ENCODE data around the gene PNPLA3.
A peak's percentile ranks its signal among the peaks of the same experiment; 100 is the strongest.
"Not testable (repeated sequence)": the region's sequence is repeated elsewhere in the genome, so short reads cannot be mapped to it uniquely, and the experiment has no call there.

The PNPLA3 gene

DNA sequence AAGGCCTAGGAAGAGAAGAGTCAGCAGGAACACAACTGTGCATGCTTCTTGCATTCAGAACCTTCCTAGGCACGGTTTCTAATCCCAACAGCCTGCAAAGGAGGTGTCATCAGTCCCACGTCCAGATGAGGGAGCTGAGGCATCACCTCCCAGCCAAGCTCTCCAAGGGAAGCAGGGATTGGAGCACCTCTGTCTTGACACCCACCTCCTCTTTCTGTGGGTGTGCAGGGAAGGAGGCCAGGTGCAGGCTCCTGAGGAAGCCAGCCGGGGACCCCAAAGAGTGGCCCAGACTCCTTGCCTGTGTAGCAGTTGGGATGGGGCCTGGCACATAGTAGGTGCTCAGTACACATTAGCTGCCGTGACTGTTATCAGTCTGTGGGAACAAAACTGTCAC is 33.7 kb upstream of the PNPLA3 start:
- DNase-seq: no peak

DNA sequence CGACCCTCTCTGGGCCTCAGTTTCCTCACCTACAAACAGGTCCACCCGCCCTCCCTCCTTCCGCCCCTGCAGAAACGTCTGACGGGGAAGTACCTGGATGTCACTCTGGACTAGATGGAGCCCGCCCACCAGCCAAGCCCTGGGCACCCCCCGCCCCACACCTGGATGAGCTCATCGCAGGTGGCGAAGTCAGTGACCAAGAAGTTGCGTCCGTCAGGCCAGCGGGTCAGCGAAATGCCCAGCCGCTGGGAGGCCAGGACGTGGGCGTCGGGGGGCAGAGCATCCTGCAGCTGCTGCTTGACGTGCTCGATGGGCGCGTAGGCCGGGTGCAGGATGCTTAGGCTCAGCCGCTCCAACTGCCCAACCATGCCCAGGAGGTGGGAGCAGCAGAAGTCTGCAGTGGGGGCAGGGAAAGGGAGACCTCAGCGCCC is 32.7 kb upstream of the PNPLA3 start:
- DNase-seq: no peak

DNA sequence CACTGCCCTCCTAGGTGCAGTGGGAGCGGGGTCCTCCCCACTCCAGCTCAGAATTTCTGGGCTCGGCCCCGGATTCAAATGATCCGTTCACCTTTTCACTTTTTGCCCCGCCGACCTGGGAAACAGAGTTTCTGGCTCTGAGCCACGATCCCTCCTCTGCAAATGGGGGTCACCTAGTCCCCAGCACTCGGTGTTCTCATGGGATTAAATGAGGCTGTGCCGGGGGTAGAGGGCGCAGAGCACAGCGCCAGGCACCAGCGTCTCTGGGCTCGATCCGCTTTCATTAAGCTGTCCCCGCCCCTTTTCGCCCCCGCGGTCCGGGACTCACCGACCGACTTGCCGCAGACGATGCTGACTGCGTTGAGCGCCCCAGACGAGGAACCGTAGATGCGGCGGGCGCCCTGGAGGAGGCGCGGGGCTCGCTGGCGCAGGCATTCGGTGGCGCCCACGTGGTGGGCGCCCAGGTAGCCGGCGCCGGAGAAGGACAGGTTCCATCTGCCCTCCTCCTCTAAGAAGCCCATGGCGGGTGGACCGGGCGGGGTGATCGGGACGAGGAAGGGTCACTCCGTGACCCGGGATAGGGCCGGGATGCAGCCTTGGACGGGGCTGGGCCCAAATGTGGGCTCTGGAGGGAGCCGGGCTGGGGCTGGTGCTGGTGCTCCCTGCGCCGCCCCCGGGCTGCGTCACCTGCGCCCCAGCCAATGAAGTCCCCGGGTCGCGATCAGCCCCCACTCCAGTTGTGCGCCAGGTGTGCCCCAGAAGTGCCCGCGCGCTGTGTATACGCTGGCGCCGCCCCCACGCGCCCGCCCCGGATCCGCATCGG is 32.0 kb upstream of the PNPLA3 start, which contains the start of gene PNPLA5:
PNPLA5 (minus strand) TSS at position 654 of the 823 bp plus-strand sequence; CDS start at position 521, 133 bp downstream.
- peak; percentile 19 to 29 for DNase-seq

DNA sequence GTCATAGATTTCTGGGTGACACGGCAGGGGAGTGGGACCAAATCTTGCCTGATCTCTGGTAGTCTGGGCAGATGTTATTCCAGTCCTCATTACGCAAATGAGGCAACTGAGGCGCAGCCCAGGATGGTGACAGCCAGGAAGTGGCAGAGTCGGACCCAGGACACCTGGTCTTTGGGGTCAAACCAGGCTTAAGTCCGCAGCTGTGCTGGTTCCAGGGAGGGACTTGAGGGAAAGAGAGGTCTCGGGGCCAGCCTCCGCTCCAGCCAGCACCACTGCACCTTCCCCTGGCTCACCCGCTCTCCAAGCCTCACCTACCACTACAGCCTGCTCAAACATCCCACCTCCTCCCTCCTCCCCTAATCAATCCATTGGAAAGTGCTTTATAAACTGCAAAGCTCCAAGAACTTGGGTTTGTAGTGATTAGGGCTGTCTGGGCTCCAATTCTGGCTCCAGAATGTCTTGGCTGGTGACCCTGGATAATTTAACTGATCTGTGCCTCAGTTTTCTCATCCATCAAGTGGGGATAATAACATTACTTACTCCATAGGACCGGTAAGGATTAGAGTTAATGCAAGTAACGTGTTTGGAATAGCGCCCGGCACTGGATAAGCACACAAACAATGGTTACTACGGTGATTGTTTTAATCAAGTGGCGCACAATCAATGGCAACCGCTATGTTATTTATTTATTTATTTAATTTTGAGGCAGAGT is 31.3 kb upstream of the PNPLA3 start:
- no peak for DNase-seq

DNA sequence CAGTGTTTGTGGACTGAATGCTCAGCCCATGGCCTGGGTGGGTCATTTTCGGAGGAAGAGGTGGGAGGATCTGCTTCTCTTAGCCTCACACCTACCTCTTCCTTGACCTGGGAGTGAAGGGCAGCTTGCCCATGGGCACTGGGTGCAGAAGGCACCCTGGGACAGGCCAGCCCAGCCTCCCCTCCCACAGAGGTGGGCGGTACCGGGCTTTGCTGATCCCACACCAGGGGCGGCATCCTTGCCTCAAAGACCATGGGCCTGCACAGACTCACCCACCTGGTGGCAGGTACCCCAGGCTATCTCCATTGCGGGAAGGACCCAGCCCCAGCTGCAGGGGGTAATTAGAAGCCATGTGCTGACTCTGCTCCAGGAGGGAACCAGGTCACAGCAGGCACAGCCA is 30.3 kb upstream of the PNPLA3 start:
- DNase-seq: no peak

DNA sequence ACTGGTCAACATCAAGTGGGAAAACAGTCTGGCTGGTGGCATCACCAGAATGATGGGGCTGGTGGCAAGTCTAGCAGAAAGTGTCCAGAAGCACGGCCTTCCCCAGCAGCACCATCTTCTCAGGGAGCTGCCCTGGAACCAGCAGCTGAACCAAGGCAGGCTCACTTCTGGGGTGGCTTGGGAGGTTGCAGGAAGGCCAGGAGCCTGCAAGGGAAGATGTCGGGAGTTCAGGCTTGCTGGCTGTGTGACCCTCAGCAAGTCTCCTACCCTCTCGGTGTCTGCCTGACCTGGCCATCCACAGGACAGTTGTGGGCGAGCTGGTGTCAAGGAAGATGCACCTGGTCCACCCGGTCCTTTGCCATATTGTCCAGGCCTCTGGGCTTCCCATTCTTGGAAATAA is 29.5 kb upstream of the PNPLA3 start:
- DNase-seq: no peak

DNA sequence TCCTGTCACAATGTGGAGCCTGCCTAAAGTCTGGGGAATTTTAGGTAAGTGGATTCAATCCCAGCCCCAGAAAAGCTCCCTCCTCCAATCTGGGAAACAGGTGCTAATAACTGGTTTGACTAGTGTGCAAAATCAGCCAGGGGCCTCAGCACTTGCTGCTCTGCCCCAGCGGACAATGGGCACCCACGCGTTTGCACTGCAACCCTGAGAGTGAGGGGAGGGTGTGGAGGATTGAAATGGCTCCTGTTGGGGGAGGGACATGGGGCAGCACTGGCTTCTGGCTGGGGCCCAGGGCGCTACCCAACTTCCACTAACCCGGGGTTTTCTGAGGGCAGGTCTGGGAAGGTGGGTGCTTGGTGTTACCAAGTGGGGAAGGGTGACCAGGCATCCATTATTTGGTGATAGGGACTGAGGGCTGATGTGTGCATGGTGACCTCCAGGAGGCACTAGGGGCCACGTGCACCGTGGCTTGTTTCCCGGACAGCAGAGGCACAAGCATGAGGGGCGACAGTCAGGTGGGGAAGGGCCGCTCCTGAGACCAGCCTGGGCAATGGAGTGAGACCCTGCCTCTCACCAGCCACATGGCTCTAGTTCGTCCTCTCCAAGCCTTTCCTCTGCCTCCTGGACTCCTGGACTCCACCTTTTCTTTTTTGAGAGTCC is 27.5 kb upstream of the PNPLA3 start:
- no peak for DNase-seq

DNA sequence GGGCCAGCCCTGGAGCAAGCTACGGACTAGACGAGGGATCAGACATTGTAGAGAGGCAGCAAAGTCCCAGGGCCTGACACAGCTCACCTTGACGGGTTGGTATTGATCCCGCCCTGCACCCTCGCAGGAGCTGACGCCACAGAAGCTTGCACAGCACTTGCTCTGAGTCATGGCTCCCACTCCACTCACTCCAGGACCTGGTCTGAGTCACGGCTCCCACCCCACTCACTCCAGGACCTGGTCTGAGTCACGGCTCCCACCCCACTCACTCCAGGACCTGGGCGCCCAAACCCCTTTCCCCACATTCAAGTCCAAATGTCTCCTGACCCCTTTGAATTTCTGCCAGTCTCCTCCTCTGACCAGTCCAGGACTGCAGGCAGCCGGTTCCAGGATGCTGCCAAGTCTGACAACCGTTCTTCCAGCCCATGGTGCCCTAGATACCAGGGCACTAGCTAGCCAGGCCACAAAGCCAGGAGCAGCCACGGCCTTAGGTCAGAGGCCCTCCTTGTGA is 25.8 kb upstream of the PNPLA3 start:
- DNase-seq: peak in 1 of 2 donors; percentile 10

DNA sequence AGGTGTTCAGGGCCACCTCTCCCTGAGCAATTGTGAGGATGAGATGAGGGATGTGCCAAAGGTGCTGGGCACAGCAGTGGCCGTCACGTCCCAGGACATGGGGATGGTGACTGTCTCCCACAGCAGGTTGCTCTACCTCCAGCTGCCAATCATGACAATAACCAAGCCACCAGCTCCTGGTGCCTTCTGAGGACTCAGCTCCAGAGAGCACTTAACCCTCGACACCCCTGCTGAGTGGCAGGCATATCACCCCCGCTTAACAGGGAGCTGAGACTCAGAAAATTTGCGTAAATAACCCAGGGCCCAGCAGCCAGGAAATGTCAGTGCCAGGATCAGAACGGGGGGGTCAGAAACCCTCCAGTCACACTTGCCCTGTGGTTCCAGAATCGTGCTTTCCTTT is 23.4 kb upstream of the PNPLA3 start:
- DNase-seq: no peak

DNA sequence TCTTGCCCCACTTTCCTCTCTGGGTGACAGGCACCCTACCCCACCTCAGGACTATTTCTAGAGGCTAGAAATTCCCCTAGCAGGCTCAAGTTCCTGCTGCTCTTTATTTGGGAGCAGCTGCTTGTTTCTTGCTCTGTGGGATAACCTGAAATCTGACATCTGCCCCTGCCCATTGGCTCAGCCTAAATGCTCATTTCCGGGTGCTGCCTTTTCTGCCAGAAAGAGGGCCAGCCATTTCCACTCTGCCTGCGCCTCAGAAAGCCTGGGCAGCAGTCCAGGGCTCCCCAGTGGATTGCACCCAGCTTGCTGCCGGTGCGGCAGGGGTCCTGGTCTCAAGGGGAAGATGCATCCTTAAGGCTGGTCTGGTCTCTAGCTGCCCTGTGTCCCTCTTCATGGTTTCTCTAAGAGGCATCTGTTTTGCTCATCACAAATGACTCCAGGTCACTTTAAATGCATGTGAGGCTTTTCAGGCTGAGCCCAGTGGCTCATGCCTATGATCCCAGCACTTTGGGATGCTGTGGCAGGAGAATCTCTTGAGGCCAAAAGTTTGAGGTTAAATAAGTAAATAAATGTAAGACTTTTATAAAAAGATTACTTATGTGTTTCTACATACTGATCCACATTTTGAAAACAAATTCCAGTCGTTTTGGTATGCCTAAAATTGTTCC is 21.5 kb upstream of the PNPLA3 start:
- DNase-seq: no peak

DNA sequence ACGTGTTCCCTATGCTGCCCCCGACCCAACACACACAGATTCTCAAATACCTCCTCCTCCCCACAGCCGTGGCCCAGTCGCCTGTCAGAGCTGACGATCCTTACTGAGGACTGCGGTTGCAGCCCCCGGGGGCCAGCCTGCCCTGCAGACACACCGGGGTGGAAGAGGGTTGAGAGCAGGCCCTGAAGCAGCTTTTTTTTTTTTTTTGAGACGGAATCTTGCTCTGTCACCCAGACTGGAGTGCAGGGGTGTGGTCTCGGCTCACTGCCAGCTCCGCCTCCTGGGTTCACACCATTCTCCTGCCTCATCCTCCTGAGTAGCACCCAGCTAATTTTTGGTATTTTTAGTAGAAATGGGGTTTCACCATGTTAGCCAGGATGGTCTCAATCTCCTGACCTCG is 20.6 kb upstream of the PNPLA3 start:
- DNase-seq: not testable (repeated sequence)

DNA sequence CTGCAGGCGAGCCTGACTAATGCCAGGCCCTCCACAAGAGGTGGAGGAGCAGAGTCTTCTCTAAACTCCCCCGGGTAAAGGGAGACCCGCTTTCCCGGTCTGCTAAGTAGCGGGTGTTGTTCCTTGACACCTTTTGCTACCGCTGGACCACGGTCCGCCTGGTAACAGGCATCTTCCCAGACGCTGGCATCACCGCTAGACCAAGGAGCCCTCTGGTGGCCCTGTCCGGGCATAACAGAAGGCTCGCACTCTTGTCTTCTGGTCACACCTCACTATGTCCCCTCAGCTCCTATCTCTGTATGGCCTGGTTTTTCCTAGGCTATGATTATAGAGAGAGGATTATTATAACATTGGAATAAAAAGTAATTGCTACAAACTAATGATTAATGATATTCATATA is 19.2 kb upstream of the PNPLA3 start:
- peak in 1 of 2 donors; percentile 29 for DNase-seq

DNA sequence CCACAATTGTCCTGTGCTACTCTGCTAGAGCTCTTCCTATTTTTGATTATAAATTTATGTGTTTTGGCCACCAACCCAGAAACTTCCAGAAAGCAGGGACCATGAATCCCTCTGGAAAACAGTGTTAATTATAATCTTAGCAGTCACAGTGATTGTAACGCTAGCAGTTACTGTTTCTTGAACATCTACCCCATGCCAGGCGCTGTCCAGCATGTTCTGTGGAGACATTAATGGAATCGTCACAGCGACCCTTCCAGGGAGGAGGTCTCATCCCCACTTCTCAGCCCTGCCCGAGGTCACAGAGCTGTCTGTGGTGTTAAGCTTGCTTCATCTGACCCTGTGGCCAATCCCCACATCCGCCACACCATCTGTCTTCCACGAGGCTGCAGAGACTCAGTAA is 17.9 kb upstream of the PNPLA3 start:
- DNase-seq: no peak

DNA sequence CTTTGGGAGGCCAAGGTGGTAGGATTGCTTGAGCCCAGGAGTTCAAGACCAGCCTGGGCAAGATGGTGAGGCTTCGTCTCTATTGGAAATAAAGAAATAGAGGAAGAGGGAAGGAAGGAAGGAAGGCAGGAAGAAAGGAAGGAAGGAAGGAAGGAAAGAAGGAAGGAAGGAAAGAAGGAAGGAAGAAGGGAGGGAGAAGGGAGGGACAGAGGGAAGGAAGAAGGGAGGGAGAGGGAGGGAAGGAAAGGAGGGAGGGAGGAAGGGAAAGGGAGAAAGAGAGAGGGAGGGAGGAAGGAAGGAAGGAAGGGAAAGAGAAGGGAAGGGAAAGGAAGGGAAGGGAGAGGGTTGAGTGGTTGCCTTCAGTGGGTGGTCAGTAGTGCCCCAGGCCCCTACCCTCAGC is 13.9 kb upstream of the PNPLA3 start:
- DNase-seq: no peak

DNA sequence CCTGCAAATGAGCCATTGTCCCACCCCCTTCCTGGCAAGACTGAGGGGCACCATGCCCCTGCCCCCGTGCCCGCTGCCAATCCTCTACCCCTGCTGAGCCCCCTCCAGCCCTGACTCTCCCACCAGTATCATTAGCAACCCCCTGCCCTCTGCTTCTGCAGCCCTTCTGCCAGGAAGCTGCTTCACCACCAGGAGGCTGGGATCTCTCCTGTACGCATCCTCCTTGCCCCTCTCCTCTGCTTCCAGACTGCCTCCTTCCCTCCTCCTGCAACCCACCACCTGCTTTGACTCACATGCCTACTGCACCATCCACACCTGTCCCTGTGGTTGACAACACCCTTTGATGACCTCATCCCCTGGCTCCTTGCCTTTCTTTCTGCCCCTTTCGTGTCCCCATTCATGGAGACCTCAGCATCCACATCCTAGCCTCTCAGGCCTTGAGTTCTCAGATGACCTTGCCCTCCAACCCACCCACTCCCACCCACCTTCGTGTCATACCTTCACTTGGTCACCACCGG is 13.4 kb upstream of the PNPLA3 start:
- no peak for DNase-seq

DNA sequence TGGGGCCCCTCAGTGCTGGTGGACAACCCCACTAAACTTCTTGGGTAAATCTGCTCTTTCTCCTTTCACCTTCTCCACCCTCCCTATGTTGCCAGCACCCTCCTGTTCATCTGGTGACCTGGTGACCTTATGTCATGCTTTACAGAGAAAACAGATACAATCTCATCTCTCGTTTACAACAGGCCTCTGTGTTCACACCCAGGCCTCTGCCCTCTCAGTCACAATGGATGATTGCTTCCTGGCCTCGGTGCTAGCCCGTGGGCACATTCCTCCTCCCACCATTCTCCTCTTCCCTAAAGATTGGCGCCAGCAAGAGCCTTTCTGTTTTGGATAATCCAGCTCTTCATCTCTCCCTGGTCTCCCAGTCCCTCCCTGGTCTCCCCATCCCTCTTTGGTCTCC is 12.3 kb upstream of the PNPLA3 start:
- no peak for DNase-seq

DNA sequence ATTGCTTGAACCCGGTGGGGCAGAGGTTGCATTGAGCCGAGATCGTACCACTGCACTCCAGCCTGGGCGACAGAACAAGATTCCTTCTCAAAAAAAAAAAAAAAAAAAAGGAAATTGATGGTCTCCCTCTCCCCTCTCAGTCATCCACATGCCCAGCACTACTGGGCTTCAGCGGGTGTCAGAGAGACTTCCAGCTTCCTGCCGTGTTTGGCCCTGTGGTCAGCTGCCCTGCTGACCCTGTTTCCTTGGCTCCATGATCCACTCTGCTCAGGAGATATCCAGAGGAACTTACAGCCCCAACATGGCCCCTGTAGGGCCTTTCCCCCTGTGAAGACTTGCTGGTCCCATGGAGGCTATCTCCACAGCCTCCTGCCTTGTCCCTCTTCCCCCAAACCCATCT is 6.1 kb upstream of the PNPLA3 start:
- no peak for DNase-seq

DNA sequence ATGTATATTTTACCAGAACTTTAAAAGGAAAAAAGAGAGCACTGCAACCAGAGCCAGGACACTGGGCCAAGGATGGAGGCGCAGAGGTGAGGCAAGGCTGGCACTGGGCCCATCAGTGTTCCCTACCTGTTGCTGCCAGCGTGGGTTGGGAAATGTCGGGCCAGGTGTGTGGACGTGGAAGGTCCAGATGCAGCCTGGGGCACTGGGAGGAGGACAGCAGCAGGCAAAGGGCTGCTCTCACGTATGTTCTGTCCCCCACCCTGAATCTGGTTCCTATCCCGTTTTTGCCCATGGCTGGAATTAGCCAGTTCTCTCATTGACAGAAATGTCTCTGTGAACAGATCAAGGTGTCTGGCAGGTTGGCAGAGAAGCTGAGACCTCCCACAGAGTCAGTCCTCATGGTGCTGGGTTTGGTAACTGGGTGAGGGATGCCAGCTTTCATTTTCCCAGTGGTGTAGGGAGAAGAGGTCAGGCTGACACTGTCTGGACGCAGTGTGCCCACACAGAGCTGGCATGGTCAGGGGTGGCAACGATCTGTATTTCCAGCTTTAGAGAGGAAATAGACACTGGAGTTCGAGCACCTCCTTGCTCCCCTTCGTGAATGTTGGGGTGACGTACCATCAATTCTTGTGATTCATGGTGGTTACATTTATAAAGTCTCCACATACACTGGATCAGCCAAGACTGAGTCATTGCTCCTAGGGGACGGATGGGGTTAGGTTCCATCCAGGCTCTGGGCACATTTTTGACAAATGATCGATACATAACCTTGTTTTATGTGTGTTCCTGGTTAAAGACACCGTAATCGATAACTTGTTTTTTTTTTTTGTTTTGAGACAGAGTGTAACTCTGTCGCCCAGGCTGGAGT is 4.3 kb upstream of the PNPLA3 start:
- no peak for DNase-seq

DNA sequence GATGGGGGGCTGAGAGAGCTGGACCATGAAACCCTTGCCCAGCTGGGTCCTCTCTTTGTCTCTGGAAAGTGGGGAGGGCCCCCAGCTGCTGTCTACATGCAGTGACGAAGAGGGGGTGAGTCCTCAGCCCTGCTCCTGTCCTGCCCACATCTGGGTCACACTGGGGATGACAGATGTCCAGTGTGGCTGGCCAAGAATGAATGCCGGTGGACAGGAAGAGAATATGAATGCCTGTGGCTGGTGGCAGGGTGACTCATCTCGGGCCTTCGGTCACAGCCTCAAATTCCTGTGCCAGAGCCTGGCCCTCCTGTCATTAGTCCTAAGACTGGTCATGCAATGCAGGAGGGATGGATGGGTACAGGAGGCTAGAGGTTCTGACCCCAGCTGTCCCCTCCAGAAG is 2.2 kb upstream of the PNPLA3 start:
- no peak for DNase-seq

DNA sequence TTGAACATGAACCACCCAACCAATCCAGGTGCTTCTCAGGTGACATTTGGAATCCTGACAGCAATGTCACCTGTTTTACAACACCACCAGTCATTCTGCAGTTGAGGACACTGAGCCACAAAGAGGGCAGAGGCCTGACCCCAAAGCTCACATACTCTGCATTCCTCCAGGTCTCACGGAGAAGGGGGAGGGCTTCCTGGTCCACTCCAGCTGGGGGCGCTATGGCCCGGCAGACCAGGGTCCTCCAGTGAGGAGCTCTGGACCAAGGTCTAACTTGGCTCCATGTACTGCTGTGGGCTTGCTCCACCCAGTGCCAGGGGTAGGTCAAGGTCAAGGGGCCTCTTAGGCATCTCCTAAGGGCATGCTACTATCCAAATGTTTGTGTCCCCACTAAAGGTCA is 1.5 kb upstream of the PNPLA3 start:
- no peak for DNase-seq

DNA sequence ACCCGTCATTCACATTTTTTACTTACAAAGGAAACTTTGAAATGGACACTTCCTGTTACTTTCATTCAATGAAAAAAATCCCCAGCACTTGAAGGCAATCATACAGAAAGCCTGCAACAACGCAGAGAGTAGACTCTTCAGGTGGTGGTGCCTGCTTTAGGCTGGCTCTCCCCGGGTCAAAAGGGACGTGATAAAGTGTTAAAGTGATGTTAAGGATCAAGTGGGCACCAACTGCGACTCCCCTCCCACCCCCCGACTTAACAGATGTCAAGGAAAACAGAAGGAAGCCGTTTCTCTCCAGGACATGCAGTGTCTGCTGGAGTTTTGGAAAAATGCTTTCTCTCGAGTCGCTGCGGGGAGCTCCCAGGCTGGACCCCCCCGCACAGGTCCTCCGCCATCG is 414 bp upstream of the PNPLA3 start:
- no peak for DNase-seq

DNA sequence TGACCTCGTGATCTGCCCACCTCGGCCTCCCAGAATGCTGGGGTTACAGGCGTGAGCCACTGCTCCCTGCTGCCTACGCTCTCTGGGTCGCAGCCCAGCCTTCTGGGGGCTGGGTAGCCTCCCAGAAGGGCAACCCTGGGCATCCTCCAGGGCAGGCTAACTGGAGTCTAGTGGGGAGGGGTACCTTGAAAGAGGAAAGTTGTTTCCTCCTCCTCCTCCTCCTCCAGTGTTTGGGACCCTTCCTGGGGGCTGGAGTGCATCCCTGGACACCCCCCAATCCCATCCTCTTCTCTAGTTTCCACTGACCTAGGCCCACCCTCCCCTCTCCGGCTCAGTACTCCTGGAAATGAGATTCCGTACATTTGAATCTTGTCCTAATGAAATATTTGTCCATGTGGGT is 1.3 kb downstream of the PNPLA3 start:
- no peak for DNase-seq

Measured in stimulated activated CD4-positive, alpha-beta T cell treated with anti-CD3 and anti-CD28 coated beads, Interleukin-2, amount 100 ng/mL, for 48 hours (primary cell).